ENCODE results near the gene SLC7A4.
"Not testable (repeated sequence)": the region's sequence is repeated elsewhere in the genome, so short reads cannot be mapped to it uniquely, and the experiment has no call there.

SLC7A4 gene

DNA sequence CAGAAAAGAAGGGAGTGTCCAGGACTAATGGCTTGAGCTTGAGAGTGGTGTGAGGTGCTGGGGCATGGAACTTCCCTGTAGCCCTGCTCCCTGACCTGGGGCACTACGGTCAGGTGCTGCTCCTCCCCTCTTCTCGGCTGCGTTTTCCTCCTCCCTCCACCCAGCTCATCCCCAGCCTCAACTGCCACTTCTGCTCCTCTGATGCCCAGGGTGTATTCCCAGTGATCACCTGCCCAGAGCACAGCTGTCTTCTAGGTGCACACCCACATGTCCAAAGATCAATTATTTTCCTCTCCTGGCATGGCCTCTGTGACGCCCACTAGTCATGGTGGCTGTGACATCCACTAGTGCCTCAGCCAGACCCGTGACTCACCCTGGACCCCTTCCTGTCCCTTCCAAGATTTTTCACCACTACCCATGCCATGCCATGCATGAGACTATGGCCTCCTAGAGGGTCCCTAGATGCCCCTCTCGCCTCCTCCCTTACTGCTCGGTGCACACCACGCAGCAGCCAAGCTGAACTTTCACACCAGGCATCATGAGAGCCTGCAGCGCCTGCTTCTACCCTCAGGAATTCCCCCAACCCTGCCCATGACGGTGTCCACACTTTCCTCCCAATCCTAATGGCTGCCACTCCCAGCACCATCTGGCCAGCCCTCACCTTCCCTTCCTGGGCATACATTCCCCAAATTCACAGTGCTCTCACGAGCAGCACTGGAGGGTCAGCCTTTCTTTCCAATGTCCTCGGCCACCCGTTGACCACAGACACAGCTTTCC, 15.5 kb downstream of the SLC7A4 start:
- no peak for DNase-seq (ENCODE audit: low spot score)

DNA sequence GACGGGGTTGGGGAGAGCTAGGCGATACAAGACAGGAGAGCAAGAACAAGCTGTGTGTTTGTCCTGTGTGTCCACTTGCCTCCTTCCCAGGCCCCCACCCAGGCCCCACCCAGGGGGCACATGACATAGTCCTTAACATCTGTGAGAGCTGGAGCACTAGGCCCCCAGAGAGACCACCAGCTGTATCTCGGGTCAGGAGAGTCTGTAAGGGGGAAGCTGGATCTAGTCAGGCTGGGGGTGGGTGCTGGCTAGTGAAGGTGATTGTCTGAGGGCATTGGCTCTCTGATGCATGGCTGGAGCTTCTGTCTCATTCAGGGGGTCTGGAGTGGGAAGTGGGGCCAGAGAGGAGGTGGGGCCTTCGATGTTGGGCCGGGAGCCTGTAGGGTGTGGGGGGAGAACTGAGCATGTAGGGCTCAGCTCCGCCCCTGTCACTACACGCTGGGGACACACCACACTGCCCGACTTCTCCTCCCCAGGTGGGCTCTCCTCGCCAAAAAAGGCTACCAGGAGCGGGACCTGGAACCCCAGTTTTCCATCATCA, 16.8 kb downstream of the SLC7A4 start:
- no peak for DNase-seq (ENCODE audit: low spot score)

DNA sequence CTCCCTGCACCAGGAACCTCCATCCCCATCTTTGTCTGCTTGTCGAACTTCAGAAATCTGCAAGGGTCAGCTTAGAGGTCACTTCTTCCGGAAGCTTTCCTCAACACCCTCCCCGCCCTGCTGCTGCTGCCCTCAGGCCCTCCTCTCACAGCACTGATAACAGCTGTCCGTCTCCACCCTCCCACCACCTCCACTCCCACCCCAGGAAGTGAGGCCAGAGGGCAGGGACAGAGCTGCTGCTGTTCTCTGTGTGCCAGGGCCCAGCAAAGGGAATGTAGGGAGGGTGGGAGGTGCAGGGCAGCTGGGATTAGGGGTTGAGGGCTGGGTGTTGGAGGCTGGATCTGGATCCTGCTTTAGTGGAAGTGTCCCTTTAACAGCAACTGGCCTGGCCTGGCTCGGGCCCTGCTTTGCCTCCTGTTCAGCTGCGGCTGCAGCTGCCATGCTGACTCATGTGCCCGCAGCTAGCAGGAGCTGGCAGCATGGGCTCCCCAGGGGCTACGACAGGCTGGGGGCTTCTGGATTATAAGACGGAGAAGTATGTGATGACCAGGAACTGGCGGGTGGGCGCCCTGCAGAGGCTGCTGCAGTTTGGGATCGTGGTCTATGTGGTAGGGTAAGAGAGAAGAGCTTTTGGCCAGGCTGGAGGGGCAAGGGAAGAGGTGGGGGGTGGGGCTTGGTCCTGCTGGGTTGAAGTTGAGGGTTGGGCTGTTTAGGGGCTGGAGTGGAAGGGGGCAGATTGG, 17.5 kb downstream of the SLC7A4 start, which contains the start of gene P2RX6:
P2RX6 (plus strand) TSS at position 440 of the 740 bp plus-strand sequence; CDS start at position 450, 10 bp downstream.
- DNase-seq (ENCODE audit: low spot score): no peak

DNA sequence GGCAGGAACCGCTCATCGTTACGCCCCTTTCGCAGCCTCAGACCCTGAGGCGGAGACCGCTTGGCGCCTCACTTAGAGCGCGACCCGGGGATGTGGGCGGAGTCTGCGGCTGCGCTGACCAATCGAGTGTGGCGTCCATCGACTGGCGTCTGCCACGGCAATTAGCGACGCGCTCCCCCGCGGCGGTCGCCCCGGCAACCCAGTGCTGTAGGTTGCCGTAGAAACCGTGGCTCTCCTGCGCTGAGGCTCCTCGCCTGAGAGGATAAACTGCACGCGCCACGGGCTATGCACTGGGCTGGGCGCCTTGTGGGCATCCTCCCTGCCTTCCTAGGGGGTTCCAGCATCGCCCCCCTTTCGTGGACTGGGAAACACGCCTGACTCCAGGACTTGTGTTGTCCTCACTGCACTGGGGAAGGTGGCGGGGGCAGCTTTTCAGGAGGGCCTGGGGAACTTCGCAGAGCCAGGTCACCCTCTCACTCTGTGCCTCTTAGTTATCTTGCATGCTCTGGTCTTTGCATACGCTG, 18.1 kb downstream of the SLC7A4 start:
- peak; percentile 96 for DNase-seq (ENCODE audit: low spot score)

DNA sequence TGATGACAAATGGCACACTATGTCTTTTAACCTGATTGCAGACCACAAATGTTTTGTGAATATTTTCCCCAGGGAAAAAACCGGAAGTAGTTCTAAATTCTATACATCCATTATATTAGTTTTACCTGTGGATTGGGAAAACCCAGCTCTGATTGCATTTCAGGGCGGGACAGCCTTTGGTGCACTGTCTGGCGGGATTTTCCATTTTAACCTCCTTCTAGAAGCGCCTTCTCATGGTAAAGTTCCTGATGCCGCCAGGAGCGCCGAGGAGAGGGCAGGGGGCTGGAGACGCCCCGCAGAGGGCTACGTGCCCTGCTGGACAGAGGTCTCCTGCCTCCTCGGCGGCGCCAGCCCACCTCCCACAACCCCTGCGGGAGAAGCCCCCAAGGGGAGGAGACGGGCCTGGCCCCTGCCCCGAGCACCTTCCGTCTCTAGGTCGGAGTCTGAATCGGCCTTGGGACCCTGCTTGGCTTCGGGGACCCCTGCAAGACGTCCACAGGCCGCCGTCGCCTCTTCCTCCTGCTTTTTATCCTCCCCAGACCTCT, 18.6 kb downstream of the SLC7A4 start:
- no peak for DNase-seq (ENCODE audit: low spot score)

DNA sequence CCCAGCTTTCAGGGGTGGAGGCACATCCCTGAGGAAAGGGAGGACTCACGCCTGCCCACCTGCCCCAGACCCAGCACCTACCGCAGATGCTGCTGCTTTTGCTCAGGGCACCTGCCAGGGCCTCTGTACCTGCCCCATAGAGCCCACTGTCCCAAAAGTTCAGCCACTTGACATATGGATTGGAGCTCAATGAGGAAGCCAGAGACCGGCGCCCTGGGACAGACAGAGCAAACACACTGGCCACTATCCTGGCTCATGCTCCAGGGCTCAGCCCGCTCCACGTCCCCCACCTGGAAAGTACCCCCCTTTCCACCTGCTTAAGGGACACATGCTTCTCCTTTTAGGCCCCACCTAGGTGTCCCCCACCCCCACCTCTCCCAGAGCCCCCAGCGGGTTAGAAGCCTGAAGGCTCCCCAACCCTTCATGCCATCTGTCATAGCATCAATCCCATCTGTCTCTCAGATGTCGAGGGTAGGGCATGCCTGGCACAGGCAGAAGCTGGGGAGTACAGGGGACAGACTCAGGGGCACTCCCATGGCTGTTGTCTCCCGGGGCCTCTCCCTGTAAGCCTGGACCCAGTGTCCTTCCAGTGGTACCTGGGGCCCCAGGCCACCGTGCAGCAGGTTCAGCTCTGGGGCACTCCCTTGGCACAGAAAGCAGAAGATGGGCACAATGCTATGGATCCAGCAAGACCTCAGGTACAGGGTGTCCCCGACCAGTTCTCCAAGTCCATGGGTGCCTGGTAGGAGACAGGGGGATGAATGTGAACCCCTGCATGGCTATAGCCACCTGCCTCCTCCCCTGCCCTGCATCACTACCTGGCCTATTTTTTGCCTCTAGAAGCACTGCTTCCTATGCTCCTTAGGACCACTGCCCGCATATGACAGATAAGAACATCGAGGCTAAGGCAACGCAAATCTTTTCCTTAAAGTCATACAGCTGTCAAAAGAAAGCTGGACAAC, 19.6 kb downstream of the SLC7A4 start:
- no peak for DNase-seq (ENCODE audit: low spot score)

DNA sequence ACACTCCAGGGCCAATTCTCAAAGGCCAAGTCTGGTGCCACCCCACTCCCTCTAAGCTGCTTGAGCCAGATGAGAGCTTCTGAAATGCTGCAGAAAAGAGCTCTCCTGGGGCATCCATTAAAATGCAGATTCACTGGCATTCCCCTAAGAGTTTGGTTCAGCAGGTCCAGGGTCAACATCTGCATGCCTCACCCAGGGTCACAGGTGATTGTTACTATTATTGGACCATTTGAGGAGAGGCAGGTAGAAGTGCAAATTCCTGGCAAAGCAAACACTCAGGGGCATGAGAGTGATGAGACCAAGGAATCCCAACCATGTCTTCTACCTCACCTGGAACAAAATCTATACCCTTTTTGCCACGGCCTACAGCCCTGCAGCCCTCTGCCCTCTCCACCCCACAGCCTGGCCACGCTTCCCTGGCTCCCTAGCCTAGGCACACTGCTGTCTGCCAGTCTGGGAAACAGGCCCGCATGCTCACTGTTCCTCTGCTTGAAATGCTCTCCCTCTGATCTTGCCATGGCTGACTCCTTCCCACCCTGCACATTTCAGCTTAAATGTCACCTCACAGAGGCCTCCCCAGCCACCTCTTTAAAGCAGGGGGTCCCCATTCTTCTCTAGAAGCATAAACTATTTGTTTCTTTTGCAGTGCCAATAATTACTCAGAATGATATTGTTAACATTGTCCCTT, 21.8 kb downstream of the SLC7A4 start:
- no peak for DNase-seq (ENCODE audit: low spot score)

DNA sequence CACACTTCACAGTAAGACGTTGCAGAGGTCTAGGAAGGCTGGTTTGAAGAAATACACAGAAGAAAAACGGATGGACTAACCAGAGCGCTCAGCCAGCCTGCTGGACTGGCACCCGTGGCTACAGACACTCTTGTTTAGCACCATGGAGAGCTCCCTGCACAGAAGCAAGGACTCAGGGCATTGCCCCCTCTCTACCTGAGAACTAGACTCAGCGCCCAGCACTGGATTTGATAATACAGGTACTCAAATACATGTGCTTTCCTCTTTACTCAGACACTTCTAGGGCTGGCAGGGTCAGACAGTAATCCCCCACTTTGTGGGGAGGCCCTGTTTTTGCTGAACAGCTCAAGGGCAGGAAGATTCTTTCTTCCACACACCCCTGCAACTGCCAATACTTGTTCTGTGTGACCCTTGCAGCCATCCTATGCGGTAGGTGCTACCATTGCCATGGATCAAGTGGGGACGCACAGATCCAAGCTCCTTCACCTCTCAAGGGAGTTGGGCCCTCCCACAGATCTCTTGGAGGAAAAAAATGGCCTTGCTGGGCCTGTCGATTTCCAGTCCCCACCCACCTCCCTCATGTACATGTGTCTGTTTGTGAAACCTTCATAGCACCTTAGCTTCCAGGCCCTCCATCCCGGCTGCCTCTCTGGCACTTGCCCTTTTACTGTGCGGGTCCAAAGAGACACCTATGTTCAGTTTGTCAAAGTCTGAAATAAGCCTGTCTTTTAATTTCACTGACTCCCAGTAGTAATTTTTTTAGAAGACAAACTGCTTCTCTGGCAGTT, 22.5 kb downstream of the SLC7A4 start:
- peak; percentile 55 for DNase-seq (ENCODE audit: low spot score)

DNA sequence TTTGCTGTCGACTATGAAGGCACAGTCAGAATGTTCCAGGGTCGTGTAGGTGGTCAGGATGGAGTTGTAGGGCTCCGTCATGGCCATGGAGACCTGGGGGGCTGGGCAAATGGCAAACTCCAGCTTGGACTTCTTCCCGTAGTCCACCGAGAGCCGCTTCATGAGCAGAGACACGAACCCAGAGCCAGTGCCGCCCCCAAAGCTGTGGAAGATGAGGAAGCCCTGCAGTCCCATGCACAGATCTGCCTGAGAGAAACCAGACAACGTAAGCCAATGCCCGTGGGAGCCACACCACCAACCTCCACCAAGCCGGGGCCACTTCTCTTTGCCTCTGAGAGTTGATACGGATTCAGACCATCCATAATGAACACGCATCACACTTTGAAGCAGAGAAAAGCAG, 23.2 kb downstream of the SLC7A4 start:
- DNase-seq (ENCODE audit: low spot score): not testable (repeated sequence)

DNA sequence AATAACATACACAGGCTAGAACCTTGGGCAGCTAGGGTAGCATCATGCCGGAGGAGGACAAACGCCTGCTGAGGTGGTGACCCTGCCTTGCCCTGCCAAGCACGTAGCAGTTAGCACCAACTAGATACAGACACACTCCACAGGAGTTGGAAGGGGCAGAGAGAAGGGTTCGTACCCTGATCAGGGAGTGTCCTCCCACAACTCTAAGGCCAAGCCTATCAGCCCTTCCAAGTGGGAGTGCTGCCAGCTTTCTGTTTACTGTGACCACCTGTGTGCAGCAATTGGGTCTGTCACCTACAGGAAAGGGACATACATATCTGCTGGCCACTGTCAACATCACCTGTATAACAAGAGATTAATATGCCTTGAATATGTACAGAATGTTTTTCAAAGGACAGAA, 28.6 kb downstream of the SLC7A4 start:
- DNase-seq (ENCODE audit: low spot score): no peak

DNA sequence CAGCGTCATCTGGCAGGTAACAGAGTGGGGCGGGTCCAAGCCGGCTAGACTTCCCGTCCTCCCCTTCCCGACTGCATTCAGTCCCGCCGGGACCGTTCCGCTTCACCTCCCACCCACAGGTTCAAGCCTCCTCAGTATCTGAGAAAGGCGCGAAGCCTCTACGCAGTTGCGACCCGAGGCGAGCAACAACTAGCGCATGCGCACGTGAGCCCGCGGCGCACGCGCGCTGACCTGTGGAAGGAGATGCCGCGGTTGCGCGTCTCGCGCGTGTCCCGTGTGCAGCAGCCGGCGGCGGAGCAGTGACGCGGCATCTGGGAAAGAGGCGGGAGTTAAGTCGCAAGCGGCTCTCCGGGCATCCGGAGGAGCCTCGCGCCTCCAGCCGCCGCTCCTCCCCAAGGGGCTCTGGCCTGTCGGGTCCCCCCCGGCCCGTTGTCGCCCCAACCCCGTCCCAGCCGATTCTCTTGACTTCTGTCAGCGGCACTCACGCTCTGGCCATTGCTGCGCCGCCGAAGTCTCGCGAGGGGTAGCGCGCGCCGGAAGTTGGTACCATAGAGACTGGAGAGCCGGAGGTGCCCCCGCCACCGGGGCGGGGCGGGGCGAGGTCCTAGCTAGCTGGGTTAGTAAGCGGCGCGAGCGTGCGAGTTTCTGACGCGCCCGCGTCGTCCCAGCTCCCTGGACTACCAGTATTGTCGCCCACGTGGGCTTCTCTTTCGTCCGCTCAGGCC, 30.6 kb downstream of the SLC7A4 start, which contains the start of gene THAP7:
THAP7 (minus strand) TSS at position 518 of the 725 bp plus-strand sequence; CDS start at position 311, 207 bp downstream.
- DNase-seq (ENCODE audit: low spot score): peak; percentile 96

DNA sequence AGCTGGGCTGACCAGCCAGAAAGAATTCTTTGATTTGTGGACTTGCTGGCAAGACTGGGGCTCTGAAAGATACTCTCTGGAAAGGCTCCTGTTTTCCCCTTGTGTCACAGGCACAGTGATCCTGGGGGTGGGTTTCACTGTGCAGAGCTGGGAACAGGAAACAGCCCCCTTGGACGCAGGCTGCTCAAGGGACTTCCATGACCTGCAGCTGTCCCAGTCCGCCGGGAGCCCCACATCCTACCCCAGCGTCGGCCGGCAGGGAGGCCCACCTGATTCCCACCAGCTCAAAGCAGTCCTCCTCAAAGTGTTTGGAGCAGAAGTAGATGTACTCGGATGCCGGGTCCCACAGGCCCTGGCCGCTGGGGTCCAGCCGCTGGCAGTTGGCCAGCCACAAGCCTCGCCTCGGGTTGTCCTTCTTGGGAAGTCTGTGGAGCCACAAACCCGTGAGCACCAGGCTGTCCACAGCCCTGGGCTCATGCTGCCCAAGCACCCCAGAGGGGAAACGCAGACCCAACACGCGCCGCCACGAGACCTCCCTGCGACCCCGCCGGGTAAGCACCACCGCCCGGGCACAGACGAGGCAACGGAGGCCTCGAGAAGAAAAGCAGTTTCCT, 31.3 kb downstream of the SLC7A4 start:
- peak; percentile 34 for DNase-seq (ENCODE audit: low spot score)

DNA sequence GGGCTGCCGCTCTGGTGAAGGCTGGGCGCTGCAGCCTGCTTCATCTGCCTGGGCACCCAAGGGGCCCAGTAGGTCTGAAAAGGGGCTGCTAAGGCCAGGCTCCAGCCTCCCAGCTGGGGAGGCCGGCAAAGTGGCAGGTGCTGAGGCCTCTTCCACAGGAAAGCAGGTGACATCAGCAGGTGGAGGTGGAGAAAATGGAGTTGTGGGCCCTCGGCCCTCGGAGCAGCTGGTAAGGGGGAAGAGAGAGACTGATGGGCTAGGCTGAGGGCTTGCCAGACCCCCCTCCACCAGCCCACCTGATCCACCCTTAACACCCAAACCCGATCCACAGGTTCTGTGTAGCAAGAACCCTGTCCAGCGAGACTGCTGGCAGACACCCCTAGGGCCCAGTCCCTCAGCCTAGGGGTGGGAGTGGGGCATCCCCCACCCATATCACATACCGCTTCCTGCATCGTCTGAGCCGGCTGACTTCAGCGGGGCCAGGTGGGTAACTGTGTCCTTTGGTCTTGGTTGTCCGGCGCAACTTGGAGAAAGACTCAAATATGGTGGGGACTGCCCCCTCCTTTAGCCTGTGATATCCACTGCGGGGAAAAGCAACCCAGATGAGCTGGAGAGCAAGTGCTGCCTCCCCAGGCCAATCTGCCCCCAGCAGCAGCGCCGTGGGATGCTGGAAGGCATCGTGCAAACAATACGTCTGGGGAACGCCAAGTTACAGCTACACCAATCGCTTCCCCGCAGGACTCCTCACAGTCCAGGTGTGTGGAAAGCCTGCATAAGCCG, 32.0 kb downstream of the SLC7A4 start:
- DNase-seq (ENCODE audit: low spot score): no peak

DNA sequence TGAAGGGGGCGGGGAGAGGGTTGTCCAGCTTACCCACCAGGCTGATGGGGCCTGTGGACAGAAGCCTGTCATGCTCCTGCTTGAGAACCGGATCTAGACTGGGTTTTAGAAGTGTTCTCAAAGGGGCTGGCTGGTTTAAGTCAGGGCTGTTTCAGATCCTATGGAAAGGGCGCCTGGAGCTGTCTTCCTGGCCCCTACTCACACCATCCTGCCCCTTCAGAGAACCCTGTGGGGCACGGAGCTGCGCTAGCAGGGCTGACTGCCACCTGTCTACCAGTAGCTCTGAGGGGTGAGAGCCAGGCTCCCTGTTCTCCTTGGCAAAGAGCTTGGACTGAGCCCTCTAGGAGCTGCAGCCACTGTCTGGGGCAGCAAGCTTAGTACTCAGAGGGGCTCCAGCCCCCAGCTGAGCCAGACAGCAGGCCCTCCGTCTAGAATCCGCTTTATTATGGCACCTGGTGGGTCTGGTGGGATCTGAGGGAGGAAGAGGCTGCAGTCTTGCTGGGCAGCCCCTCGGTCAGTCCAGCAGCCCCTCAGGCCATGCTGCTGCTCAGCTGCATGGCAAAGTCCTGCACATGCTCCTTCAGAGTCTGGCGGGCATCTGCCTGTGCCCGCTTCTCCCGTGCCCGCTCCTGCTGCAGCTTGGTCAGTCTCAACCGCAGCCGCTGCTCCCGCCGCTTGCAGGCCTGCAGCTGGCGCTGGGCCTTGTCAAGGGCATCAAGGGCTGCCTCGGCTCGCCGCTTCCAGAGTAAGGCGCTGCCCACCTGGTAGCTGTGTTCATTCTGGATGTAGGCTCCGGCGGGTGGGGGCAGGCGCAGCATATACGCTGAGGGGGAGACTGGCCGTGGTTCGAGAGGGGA, 32.8 kb downstream of the SLC7A4 start:
- no peak for DNase-seq (ENCODE audit: low spot score)

DNA sequence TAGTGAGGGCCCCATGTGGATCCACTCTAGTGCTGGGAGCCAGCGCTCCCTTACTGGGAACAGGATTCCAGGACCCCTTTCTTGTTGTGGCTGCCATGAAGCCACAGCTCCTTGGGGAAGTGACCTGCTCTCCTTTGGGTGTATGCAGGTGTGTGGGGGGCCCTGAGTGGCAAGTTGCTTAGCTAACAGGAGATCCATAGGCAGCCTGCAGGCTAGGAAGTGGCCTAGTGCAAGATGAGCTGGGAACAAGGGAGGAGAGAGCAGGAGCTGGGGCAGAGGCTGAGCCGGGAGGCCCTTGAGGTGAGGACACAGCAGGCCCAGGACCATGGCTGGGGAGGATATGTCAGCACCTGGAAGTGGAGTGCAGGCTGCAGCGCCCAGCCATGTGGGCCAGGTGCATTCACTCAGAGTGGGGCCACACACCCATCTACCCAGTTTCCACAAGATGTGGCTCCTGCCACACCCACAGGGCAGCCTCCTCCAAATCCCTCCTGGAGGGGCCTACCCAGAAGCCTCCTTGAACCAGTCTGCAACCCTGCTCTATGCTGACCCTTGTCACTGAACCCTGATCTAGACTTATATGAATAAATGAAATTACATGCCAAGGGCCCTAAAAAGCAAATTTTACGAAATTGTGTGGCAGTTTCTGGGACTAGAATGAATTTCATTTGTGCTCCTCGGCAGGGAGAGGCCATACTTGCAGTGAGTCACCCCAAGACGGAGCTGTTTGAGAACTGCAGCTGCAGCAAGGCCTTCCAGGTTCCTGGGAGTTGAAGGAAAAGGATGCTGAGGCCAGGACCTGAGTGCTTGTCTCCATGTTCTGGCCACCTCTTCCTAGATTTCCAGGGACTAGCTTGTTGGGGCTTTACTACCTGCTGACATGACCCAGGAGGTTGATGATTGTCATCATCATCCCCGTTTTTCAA, 33.7 kb downstream of the SLC7A4 start:
- no peak for DNase-seq (ENCODE audit: low spot score)

Data from AG08396 (cell line).